Stimulated activated CD4-positive, alpha-beta T cell treated with anti-CD3 and anti-CD28 coated beads, Interleukin-1b, Interleukin-23, amount 100 ng/mL, for 48 hours (primary cell): ENCODE results near the gene USP7.
"Not testable (repeated sequence)": the region's sequence is repeated elsewhere in the genome, so short reads cannot be mapped to it uniquely, and the experiment has no call there.

Experiments
- DNase-seq: peaks from one replicate; pipeline ENCODE4 v3.0.0-alpha.2; 2020

USP7 gene

DNA sequence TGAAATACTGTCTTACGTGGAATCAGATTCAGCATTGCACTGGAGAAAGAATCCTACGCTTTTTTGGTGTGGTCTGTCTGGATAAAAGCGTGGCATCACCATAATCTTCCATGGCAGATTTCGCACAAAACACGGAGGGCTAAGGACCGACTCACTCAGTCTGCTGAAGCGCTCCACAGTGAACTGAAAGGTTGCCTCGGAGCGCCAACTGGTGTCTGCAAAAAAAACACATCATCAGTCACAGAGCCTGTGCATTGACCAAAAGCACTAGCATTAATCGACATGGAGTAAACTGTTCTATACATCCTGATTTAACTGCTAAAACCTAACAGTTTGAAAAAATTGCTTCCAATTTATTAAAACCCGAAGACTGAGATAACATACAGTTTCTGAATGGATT, 40.5 kb downstream of the USP7 start:
- no peak for DNase-seq

DNA sequence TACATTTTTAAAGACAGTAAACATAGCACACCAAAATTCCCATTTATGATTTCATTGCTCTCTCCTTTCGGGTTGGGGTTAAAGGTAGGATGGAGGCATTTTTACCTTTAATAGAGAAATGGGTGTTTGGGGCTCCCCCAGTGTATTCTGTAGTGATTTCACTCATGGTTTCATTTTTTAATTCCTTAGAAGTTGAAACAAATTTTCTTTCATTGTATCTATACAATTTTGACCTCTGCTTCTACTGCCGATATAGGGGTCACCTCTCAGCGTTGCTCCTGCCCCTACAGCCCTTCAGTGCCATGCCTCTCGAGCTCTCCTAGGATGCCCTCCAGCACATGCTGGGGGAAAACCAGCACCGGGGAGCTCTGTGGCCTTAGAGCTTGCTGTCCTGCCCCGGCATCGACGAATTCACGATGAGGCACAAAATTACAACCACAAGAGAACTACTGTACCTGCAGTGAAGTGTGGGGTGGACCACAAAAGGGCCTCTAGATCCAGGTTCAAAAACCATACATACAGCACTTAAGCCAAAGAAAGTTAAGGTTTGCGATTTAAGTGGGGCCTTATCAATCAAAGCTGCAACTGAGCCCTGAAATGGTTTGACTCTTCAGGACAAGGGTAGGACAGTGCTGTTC, 42.2 kb downstream of the USP7 start:
- DNase-seq, result no peak

DNA sequence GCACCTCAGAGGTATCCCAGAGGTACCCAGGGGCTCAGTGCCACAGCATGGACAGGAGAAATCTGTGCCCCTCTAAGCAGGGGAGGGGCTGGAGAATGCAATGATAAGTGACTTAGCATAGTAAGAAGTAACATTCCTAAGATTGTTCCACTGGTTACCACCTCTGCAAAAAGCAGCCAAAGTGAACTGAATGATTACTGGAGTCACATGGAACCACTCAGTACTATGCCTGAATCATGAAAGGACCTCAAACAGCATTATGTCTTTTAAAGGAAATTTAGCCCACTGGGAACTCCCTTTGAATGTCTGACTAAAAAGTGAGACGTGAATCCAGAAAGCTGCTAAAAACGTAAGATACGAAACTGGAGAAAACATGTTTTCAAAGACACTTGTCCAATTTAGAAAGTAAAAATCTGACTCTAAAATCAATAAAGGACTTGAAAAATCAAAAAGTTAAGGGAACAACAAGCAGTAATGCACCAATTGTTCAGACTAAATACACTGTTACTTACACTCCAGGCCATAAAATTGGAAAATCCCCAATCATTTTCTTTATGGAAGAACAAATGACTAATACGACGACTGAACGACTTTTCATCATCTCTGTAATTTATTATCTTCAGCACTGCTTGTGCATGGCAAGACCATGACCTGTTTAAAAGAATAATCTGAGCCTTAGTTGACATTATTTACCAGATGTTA, 42.9 kb downstream of the USP7 start:
- DNase-seq, result no peak

DNA sequence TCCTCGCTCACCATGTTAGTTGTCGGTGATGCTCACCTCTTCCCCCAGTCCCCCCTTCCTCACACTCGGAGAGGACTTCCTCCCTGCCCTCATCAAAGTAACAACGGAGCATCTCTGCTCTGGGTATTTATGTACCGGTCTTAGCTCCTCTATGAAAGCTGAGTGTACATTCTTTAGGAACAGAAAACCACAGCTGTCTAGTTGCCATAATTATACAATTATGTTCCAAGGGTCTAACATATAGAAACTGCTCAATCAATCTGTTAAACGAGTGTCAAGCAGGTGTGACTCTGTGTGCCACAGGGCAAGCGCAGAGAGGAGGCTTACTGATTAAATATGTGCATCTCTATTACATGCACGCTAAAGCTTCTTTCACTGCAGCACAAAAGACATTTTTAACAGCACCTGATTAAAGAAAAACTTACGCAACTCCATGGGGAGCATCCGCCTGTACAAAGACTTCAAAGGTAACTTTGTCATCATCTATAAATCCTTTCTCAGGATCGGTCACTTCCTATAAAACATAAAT, 43.7 kb downstream of the USP7 start:
- no peak for DNase-seq

DNA sequence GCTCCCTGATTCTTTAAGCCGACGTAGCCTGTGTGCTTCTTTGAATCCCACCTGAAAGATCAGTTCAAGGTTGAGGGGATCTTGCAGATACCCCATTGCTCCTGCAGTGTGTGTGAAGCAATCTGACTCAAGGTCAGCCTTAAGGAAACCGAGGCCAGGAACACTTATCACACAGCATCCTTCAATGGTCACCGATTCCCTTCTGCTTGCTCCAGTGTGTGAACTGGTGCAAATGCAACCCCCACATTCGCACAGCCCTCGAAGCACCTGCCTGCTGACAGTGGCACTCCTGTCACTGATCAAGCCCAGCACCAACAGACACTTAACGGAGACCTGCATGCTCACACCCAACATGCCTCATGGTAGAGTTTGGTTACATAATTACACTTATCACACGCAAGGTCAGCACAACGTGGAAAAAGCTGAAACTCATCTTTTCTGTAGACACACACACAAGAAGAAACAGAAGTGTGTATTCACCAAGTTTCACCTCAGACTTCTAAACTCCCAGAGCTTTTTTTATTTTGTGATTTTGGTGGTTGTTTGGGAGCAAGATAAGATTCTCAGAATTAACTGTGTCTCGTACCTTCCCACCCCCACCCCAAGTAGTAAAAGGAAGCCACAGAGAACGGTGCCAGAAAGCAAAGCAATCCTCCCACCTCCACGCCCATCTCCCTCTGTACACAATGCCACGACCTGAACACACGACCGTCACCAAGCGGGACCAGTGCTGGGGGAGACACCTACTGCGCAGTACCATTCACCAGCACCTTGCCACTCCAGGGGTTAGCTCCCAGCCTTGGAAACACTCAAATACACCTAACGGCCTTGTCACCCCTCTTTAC, 44.4 kb downstream of the USP7 start:
- DNase-seq, result no peak

DNA sequence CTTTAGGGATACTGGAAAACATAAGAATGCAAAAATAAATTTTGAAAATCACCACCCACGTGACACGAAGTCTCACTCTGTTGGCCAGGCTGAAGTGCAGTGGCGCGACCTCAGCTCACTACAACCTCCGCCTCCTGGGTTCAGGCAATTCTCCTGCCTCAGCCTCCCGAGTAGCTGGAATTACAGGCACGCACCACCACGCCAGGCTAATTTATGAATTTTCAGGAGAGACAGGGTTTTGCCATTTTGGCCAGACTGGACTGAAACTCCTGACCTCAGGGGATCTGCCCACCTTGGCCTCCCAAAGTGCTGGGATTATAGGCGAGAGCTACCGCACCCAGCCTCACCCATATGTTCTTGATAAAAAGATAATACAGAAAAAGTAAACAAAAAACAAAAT, 46.4 kb downstream of the USP7 start:
- not testable (repeated sequence) for DNase-seq

DNA sequence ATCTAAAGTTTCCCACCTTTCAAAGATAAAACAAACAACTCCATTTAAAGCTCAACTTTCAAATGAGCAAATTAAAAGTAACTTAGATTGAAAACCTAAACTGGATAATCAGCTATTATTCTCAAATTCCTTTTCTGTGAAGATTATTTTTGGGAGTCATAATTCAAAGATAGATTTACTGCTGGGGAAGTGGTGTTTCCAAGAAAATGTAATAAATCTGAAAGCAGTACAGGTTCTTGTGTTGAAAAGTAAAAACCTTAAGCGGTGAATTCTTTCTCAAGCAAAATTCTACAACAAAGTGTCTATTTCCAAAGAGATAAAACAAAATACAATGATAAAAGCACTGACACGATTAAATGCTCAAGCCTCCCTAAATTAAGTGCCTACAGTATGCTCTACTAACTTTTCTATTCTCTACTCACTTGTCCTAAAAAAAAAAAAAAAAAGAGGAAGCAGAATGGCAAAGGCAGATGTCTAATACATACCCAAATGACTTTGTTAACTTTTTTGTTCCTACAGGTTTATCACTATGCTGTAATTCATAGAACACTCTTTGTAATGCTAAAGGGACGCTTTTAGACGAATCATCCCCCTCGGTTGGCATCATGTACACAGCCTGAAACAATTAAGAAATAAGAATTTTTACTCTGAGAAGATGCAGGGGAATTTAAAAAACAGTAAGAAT, 47.0 kb downstream of the USP7 start:
- no peak for DNase-seq

DNA sequence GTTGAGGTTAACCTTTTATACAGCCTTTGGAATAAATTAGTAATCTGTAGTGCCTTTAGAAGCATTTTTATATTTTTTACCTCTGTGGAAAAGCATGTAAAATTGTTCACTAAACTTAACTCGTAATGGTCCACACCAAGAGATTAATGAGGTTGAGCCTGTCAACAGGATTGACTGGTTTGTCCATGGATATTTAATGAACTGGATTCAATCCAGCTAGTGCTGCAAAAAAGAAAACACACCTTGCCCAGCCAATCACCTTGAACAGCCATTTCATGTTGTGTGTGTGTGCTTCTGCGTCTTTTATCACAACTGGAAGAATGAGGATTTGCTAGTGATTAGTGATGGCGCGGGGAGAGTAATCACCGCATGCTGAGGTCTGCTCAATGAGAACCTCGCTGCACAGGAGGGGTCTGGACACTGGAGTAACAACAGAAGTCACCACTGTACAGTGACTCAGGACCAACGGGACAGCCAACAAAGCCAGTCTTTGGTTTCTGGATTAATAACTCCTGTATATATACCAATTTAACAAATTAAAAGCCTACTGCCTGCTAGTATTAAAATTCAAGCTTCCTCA, 47.9 kb downstream of the USP7 start:
- DNase-seq, result no peak

DNA sequence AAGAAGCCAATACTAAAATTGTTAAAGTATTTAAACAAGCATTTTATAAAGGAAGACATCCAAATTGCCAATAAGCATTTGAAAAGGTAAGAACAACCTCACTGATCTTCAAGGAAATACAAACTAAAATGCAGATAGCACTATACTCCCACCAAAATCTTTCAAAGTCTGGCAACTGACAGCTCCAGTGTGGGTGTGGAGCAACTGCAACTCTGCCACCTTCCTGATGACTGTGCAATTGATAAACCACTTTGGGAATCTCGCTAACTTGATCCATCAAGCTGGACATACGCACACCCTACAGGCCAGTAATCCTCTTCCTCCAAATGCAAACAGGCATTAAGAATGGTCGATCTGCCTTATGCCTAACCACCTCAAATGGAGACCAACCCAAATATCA, 49.6 kb downstream of the USP7 start:
- DNase-seq, result no peak

DNA sequence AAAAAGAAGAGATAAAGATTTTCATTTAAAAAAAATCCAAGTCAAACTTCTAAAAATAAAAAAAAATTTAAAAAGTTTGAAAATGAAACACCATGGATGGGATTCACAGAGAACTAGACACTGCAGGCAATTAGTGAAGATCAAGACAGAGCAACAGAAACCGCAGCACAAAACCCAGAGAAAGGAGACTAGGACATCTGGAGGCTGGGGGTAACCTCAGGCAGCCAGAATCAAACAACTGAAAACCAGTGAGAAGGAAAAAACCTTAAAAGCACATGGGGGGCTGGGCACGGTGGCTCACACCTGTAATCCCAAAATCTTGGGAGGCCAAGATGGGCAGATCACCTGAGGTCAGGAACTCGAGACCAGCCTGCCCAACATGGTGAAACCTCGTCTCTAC, 50.9 kb downstream of the USP7 start:
- DNase-seq, result no peak

DNA sequence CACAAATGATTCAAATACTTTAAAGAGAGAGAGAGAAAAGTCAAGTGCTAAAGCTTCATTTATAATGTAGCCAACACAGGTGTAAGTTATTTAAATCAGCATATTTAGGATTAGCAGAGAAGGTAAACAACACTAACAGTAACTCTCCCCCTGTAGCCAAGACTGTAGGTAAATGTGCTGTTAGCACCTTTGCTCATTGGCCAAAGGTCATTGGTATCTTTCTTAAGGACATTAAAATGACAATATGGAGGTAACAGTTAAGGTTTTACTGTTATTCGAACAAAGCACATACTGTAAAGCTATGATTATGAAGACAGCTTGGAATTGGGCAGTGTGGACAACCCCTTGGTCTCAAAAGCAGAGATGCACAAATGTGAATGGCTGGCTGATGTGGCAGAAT, 52.9 kb downstream of the USP7 start:
- no peak for DNase-seq

DNA sequence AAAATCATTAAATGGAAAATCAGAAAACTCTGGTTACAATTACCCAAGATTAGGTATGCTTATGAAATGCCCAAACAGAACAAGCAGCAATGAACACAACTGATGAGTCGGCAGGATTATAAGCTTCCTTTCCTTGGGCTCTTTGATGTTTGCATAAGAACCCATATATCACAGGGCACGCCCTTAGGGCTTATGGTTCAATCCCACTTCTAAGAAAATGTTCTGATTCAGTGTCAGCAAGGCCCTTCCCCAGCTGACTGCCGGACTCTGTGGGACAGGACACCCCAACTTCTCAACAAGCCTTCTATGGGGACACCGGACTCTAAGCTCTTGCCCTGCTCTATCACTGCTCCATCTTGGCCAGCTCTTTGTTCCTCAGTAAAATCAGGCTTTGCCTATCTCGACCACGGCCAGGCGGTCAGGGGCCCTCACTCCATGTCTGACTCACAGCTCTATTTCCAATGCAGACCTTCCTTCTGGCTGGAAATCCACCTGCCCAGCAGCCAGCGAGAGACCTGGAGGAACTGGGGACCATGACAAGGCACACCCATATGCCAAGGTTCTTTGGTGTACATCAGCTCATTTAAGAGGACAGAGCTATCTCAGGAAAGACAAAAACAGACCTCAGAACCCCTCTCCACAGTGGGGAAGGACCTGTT, 54.8 kb downstream of the USP7 start:
- DNase-seq, result no peak

DNA sequence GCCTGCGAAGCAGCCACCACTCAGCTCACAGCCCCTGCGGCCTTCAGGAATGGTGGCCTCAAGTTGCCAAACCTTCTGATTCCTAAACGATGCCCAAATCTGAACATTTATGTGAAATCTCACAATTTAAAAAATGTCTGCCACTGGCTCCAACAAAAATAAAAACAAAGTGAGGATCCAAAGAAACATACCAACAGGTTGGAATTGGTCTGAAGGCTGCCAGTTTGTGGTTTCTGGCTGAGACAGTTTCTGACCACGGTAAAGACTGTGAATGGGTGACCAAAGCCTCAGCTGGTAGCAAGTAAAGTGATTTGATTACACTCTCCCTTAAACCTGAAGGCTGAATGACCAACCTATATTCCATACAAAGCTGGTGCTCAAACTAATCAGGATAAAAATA, 56.6 kb downstream of the USP7 start:
- DNase-seq, result no peak

DNA sequence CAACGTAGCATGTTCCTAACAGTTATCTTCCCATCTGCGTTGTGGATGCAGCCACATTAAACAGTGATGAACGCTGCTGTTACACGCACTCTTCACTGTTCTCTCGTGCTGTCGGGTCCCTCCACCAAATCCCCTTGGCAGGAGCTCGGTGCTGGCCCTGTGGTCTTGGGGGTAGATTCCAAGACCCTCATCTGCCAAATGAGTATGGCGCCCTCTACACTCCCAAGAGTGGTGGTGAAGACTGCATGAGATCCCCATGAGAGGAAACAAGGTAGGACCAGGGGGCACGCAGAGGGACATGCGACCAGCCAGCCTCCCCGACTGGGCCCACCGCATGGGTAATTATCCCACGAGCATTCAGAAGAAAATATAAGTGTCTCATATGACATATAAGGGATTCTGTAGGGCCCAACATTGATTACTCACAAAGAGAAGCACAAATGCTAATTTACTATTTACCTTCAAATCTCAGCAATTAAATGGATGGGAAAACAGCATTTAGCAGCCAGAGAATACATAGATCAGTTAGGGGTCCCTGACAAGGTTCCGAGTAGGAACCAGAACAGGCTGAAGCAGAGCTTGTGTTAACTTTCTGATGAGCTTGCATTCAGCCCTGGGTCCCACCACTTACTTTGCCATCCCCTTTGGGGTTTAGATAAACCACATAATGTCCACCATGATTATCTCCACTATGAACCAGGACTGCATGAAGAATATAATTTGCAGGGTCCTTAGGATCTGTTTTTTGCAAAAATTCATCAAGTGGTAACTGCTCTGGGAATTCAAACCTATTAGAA, 57.7 kb downstream of the USP7 start:
- no peak for DNase-seq

DNA sequence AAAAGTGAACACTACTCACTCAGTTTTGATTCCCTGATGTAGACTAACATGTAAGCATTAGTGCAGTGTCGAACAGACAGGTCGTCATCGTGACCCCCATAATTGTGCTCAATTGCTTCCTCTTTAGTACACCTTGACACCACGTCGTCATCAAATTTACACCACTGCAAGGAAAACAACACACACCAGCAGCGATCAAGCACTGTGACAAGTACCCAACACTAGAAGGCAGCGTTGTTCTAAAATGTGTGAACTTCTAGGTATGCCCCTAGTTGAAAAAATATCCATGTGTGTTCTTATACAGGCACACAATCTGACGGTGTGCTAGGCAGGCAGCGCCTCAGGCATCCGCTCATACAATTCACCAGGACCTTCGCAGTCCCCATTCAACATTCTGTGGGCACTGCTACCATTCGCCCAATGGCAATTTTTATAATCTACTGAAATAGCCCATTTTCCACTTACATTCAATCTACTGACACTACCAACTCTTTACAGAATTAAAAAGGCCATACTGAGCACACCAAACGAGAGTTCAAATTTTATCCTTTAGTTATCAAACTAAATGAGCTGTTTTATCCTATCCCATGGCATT, 58.4 kb downstream of the USP7 start:
- DNase-seq, result no peak

DNA sequence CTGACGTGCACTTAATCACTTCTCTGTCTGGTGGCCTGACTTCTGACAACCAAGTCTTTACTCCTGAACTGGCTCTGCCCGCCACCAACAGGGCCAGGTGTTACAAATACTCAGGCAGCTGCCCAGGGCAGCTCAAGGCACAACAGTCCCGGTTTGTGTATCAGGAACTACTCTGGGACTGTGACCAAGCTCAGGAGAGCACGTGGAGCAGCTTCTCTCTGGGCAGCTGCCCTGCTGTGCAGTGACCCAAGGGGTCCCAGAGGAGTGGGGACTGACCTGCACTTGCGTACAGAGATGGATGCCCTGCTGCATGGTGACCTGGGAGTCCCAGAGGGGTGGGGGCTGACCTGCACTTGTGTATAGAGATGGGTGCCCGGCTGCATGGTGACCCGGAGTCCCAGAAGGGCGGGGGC, 59.7 kb downstream of the USP7 start:
- DNase-seq, result no peak

DNA sequence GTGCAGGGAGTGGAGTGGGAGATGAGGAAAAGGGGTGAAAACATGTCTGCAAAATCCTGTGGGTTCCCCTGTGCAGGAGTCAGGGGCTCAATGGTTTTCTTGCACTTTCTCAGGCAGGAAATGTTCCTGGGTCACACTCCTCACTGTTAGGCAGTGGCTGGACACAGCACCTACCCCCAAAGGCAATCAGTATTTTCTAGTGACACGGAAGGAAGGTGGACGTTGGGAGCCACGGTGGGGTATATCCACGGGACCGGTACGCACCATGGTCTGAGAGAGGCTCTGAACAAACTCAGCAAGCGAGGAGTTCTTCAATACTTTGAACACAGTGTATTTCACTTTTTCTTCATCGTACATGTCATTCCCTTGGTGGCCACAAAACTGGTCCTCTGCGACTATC, 60.7 kb downstream of the USP7 start:
- DNase-seq, result no peak

DNA sequence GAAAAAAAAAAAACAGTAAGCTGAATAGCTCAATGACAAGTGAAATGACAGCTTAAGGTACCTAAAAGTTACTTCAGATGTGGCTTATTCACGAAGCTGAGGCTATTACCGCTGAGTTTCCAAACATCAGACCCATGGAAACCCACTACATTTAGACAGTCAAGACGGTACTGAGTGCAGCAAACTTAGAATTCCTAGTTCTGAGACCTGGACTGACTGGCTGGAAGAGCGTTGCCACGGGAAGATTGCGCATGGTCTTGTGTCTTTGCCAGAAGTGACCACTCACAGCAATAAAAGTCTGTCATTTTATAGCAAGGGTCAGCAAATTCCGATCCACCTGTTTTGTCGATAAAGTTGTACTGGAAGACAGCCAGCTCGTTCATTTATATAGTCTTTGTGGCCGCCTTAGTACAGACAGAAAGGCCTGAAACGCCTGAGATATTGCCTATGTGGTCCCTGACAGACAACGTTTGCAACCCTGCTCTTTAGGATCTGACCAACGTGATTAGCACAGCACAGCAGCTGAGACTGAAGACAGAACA, 62.3 kb downstream of the USP7 start:
- DNase-seq, result no peak

DNA sequence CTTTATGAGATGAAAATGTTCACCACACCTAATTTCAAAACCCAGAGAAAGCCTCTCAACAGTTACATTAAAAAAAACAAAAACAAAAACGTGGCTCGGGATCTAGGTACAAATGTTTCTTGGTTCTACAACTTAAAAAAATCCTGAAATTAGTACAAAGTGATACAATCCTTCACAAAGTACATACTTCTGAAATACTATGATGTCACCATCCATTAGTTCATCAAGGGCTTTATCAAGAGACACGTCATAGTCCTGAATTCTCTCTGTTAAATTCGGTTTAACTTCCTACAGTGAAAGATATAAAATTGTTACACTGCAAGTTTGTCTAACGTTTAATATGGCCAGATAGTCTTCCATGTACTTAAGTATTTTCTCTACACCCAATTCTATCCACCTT, 63.4 kb downstream of the USP7 start:
- DNase-seq, result no peak

DNA sequence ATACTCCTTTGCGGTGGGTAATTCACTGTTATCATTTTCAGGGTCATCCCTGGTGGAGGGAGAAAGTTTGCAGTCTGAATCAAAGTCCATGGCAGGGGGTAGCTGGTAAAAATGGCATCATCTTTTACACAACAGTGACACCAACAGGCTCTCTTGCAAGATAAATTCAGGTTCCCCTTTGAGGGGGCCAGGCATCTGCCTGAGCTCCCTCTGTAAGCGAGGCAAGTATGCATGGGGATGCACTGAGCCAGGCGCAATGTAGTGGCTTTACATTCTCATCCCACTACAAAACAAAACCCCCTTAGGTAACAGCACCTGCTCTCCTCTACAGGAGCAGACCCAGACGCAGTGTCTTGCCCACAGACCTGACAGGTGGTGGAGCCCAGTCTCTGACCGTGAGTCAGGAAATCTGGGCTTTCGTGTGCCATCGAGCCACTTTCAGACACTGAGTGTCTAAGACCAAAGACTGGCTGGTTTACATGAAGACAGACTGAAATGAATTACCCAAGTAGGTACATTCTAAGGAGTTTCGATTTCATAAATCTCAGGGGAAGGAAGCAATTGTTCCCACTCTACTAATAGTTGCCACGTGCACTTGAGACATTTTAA, 63.9 kb downstream of the USP7 start:
- DNase-seq, result no peak
